Muscle of arm (tissue), 12 donors: Measurements from ENCODE around the gene BCL7A. TPM values are rescaled to one million over a fixed set of nuclear protein-coding genes. Genes with fewer than 3 reads are reported as not detected.

Experiments
- DNase-seq: peaks from one replicate; pipeline ENCODE4 v3.0.0-alpha.2; 2013
- polyA plus RNA-seq, 12 donors: library from polyadenylated mRNA; unstranded; fragments of 120-200 nt; gene quantifications; one replicate each; pipeline ENCODE4 v1.2.1, GENCODE V29; 2013; ENCODE audit not compliant: insufficient read length in 12 of 12

The BCL7A gene
- polyA plus RNA-seq, 12 donors = 13.0 to 22.2 (median 15.7) TPM; not detected in 1

- DNase-seq = no peak
Observed at GRCh38 chr12:121996050-121996944, 25.4 kb upstream of the BCL7A start.

- DNase-seq = no peak
Observed at GRCh38 chr12:121996945-121997612, 24.6 kb upstream of the BCL7A start.

DNA sequence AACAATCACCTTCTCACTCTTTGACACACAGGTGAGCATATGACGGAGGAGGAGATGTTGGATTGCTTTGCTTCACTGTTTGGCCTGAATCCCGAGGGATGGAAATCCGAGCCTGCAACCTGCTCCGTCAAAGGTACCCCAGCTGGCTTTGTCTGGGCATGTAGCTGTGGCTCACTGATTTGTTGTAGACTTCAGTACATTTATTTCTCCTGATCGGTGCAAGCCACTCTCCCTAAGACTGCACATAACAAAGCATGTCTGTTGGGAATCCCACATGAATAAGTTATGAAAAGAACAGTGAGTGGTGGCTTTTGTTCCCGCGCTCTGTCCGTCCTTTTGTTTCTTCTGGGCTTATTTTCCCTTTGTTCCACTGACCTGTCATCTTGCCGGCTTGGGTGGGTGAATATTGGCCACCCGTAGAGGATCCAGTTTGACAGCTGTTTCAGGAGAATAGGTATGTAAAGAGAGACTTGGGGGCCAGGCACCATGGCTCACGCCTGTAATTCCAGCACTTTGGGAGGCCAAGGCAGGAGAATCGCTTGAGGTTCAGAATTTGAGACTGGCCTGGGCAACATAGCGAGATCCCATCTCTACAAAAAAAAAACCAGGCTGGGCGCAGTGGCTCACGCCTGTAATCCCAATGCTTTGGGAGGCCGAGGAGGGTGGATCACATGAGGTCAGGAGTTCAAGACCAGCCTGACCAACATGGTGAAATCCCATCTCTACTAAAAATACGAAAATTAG is 20.0 kb upstream of the BCL7A start:
- no peak for DNase-seq

GRCh38 chr12:122003651-122004611 is 17.8 kb upstream of the BCL7A start:
- no peak for DNase-seq

GRCh38 chr12:122004633-122005071 is 17.0 kb upstream of the BCL7A start:
- DNase-seq = no peak

GRCh38 chr12:122005252-122005776 is 16.4 kb upstream of the BCL7A start:
- DNase-seq = no peak

DNA sequence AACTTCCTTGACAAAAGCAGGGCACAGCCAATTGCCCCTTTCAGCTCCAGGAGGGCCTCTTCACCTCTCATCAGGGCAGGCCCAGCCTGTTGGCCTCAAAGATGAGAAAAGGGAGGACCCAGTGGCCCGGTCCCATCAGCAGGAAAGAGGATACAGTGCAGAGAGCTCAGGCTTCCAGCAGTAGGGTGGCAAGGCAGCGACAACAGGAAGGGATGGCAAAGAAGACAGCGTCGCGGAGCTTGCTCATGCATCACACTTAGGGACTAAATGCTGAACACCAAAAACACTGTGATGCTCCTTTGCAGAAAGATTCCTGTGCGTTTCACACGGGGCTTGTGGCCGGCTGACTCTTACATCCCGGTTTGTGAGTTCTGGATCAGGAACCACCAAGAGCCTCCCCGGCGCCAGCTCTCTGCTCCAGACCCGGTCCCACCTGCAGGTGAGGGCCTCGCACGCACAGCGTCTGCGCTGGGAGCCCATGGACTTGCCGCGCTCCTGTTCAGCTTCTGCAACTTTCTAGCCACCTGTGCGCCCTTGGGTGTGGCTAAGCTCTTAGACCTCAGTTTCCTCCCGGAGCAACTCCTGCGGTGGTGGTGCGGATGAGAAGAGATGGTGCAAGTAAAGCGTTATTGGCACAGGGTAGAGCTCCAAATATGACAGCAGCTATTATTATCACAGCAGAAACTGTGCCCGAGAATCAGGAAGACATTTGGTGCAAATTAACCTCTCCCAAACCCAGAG is 15.3 kb upstream of the BCL7A start:
- DNase-seq = no peak

DNA sequence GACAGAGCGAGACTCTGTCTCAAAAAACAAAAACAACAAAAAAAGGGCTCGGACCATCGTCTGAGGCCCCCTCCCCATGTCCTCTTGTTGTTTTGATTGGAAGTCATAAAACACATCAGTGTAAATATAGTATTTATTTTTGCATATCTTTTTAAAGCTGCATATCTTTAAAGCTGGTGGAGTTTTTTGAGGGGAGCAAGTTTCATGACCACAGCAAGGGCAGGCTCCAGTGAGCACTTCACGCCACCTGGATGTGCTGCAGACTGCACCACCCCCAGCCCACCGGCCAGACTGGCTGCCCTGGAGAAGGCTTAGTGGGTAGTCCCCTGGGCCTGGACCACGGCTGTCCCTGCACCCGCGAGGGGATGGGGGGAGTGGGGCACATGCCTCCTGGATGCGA is 11.9 kb upstream of the BCL7A start:
- DNase-seq = no peak

DNA sequence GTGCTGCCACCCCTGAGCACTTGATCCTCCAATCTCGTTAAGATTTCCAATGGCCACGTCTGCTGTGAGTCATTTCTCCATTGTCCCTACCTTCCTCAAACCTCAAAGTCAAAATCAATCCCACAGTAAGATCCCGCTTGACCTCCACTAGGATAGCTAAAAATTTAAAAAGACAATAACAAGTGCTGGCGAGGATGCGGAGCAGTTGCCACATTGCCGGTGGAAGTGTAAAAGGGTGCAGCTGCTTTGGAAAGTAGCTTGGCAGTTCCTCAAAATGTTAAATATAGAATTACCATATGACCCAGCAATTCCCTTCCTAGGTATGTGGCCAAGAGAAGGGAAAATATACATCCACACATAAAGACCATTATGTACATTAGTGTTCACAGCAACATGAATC is 9.5 kb upstream of the BCL7A start:
- DNase-seq = no peak

GRCh38 chr12:122013136-122013535 is 8.5 kb upstream of the BCL7A start:
- DNase-seq = no peak

- no peak for DNase-seq
Observed at GRCh38 chr12:122013791-122014590, 7.7 kb upstream of the BCL7A start.

GRCh38 chr12:122014781-122015180 is 6.9 kb upstream of the BCL7A start:
- DNase-seq = no peak

DNA sequence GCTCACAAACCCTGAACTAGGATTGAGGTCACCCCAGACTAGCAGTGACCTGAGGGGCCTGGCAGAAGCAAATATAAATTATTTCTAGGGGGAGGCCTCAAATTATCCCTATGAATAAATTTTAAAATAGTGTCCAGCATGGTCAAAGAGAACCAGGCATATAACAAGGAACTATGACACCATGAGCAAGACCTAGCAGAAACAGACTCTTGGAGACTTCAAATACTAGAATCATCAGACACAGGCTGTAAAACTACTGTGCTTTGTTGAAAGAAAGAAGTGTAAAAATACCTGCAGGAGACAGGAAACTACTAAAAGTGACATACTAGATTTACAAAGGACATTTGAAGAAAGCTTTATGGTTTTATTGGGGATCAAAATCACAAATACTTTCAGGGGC is 3.2 kb upstream of the BCL7A start:
- no peak for DNase-seq

- DNase-seq = no peak
Observed at GRCh38 chr12:122018937-122019336, 2.7 kb upstream of the BCL7A start.

- DNase-seq = no peak
Observed at GRCh38 chr12:122020795-122021192, 890 bp upstream of the BCL7A start.

- no peak for DNase-seq
Observed at GRCh38 chr12:122021193-122021821, 377 bp upstream of the BCL7A start.

DNA sequence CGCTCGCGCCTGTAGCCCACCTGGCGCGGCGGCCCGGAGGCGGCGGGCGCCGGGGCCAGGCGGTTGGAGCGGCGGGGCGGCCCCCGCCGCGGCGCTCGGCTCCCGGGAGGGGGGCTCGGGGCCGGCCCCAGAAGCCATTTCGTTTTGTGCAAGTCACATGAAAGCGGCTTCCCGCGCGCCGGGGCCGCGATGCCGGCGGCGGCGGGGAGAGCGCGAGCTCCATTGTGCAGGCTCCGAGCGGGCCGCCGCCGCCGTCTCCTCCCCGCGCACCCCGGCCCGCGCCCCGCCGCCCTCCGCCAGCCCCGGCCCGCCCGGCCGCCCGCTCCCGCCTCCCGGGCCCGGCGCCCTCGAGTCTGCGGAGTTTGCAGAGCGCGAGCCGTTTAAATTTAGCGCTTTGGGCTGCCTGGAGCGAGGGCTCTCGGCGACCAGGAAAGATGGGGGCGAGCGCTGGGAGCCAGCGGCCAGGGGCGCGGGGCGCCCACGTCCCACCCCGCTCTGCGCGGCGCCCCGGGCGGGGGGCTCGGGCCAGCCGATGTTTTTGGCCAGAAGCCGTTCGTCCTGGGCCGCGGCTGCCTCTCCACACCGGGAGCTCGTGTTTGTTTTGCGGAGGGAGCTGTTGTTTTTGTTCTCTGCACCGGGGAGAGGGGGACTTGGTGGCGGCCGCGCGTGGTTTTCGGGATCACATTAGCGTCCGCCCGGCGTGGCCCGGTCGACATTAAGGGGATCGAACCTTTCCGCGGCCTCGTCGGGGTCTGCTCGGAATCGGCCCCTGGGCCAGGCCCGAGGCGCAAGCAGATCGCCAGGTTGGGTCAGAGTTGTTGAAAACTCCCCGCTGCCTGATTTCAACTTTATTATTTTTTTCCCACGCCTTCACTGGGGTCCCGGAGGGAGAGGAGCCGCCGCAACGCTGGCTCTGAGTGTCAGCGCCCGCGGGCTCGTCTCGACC is 982 bp downstream of the BCL7A start:
- peak; percentile 23 for DNase-seq
